GM19240 (cell line): Measurements from ENCODE around the gene PDE8B.

Experiments
- DNase-seq: peaks from one replicate; pipeline ENCODE4 v3.0.0; 2011; ENCODE audit warnings: low spot score; ENCODE audit not compliant: insufficient read length

PDE8B gene

GRCh38 chr5:77292026-77292757 is 81.7 kb downstream of the PDE8B start:
- no peak for DNase-seq

- DNase-seq = no peak
Measured at GRCh38 chr5:77294185-77294584, 83.7 kb downstream of the PDE8B start.

GRCh38 chr5:77295863-77296378 is 85.4 kb downstream of the PDE8B start:
- DNase-seq = no peak

GRCh38 chr5:77298146-77298545 is 87.7 kb downstream of the PDE8B start:
- DNase-seq = no peak

DNA sequence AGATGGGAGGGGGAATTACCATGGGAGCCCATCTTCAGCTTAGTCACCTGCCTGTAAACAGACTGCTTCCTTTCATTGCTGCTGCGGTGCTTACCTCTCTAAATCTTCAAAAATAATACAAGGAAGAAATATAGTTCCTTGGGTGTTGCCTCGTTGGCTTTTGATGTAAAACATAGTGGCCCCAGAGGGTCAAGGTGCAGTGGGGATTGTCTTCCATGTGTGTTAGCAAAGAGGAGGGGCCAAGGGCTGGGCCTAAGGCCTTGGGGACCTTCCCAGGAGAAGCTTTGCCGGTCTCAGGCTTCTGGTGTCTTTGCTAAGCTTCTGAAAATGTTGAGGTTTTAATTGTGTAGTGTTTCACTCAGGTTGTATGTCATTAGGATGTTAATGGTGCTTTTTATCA is 90.0 kb downstream of the PDE8B start:
- DNase-seq = no peak

DNA sequence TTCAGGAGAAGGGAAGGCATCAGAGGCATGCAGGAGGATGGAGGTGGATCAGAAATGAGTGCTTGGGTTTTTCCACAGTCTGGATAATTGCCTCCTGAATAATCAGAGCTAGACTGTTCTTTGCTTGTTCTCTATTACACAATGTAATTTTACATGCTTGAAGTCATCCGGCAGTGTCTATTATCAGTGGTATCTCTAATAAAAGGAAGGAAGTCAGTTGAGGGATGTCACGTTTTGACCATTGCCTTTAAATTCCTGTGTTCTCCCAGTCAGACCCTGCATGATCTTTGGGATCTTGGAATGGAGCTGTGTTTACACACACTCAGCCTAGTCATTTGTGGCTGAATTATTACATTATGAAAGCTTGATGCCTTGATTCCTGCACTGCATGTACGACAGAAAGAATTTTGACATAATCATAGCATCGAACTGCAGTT is 91.0 kb downstream of the PDE8B start:
- no peak for DNase-seq

DNA sequence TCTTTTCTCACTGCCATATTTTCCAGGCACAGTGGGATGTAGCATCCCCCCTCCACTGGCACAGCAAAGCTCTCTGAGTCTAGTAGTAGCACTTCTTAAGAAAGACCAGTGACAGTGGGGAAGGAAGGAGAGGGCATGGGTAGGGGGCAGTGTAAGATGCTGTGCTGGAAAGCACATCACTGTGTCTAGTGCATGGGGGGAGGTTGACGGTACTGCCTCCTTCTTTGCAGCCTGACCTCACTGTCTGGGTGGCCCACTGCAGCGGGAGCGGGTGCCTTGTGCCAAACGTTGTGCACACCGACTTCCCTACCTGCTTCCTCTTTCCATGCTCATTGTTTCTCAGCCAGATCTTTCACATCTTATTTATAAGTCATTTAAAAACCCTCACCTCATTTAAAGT is 91.8 kb downstream of the PDE8B start:
- DNase-seq = no peak

GRCh38 chr5:77302653-77303052 is 92.2 kb downstream of the PDE8B start:
- DNase-seq = no peak

GRCh38 chr5:77304388-77304787 is 93.9 kb downstream of the PDE8B start:
- DNase-seq = no peak

DNA sequence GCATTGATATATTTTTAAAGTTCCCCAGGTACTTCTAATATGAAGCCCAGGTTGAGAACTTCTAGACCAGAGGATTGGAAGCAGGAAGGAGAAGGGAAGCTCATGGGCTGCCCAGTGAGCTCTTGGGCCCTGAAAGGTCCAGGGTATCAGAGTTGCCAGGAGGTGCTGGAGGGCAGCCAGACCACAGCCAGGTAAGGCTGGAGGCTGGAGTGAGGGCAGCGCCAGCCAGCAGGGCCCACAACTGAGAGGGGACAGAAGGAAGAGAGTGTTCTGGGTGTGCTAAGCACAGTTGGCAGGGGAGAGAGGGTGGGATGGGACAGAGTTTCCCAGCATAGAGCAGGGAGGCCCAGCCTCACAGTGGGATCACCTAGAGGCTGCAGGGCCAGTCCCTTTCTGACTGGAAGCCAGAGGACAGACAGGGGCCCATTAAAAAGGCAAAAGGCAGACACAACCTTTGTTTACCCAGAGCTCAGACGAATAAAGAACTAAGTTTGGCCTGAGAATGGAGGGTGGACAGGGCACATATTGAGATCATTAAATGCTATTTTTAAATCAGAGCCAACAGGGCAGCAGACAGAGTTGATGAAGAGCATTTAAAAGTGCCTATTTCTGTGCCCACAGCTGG is 94.9 kb downstream of the PDE8B start:
- no peak for DNase-seq

- no peak for DNase-seq
Measured at GRCh38 chr5:77305956-77306355, 95.5 kb downstream of the PDE8B start.

DNA sequence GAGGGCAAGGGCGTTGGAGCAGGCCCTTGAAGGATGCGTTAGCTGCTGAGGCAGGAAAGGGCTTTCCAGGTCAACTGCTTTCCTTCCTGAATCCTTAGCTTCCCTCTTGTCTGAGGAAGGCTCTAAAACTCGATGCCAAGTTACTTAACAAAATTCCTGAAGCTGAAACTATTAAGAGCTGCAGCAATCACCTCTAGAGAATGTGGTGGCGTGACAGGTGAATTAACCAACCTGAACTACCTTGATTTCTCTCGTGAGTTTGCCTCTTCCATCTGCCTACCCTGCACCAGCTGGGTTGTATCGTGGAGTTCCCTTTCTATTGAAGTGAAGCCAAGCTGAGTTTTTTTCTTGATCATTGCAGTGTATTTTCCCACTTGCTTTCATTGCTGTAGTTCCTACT is 96.1 kb downstream of the PDE8B start:
- DNase-seq = no peak

GRCh38 chr5:77308154-77308960 is 97.9 kb downstream of the PDE8B start:
- no peak for DNase-seq

DNA sequence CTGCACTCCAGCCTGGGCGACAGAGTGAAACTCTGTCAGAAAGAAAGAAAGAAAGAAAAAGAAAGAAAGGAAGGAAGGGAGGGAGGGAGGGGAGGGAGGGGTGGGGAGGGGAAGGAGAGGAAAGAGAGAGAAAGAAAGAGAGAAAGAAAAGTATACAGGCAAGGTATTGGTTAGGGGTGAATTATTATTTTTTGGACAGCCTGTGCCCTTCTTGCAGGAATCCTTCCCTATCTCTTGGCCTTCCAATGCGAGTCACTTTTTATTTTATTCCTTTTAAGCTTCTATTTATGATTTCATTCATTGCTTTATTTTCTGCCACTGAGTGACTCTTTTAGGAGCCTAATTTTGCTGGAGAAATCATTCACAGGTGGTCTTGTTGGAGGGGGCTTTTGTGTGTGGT is 98.7 kb downstream of the PDE8B start:
- DNase-seq = no peak

GRCh38 chr5:77310494-77311213 is 100.2 kb downstream of the PDE8B start:
- no peak for DNase-seq

GRCh38 chr5:77311214-77311571 is 100.7 kb downstream of the PDE8B start:
- DNase-seq = no peak

DNA sequence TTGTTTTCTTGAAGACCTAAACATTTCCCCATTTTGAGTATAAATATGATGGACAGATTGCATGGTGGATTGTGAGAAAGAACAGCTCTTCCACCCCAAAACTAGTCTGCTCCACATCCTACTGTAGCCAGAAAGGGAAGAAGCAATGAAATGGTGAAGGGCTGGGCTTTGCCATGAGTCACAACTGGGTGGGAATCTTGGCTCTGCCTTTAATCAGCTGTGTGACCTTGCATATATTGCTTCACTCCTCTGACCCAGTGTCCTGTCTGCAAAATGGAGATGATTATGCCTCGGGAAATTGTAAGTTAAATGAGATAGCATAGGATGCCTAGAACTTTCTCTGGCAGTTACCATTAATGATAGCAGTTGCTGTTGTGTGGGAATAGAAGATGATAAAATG is 101.9 kb downstream of the PDE8B start:
- DNase-seq = no peak

DNA sequence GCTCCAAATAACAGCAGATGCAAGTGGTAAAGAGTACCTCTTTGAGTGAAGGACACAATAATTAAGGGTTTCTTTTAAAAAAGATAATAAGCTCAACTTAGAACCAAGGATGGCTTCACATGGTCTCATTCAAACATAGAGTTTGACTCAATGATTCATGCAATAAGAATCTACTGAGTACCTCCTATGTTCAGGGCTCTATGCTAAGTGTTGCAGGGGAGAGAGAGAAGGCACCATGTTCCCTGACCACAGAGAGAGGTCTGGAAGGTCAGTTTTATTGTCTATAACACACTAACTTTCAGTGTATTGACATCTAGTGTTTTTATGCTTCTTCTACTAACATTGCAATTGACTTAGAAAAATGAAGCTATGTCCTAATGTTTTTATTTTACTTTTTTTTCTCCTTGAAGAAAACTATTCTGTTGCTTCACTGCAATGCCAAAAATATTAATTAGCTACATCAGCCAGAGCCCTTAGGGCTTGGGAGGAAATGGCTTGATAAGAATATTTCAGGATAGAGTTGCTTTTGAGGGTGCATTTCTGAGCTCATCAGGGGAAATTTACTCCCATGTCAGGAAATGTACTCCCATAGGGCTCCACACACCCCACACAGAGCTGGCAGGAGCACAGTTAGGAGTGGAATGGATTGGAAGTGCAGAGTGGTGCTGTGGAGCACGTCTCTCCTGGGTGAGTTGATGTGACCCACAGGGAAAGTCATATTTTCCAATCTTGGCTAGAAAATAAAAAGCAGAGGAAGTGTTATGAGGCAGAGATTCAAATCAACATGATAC is 106.6 kb downstream of the PDE8B start:
- DNase-seq = no peak

- no peak for DNase-seq
Measured at GRCh38 chr5:77318060-77318459, 107.6 kb downstream of the PDE8B start.

DNA sequence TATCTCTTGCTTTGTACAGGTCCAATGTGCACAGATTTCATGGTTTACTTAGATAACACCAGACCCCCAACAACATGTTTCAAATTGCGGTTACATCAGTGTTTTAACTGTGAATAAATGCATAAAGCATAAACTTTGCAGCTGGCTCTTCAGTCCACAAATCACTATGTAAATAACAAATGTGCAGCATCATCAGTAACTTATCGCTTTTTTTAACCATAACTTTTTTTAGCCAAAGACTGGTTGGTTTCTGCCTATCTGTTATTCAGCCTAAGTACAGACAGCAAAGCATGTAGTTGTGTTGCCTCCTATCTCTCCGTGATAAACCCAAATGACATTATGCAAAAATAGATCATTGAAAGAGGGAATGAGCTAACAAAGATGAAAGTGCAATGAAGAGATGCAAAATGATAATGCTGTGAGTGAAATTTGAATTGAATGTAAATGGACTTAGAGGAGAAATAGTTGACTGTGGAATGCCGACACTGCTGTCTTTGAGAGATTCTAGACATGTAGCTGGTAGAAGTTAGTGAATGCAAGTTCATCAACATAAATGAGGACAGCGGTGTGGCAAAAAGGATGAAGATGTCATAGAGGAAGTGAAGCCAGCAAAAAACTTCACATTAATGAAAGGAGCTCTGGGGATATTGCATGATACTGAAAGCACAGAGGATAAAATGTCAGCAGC is 108.8 kb downstream of the PDE8B start:
- no peak for DNase-seq
